GM12891 (cell line): ENCODE measurements around the gene JPH2. TPM values are rescaled to one million over a fixed set of nuclear protein-coding genes. Genes with fewer than 3 reads are reported as not detected.
"Not testable (repeated sequence)": the region's sequence is repeated elsewhere in the genome, so short reads cannot be mapped to it uniquely, and the experiment has no call there.

Source experiments
- DNase-seq: peaks from one replicate; pipeline ENCODE4 v3.0.0; 2011; ENCODE audit warnings: low spot score; ENCODE audit not compliant: insufficient read length
- FAIRE-seq: peaks from 2 replicates; lab custom pipeline; 2011; peaks lifted over from hg19 to GRCh38; lab: Jason Lieb, UNC
- PAX5 ChIP-seq: IDR thresholded peaks from 2 replicates; pipeline ENCODE4 v1.6.1; 2011; ENCODE audit warnings: low read length, moderate library complexity, mild to moderate bottlenecking; ENCODE audit not compliant: insufficient read depth, severe bottlenecking
- POLR2A ChIP-seq: IDR thresholded peaks from 2 replicates; pipeline ENCODE4 v1.6.1; 2011; ENCODE audit warnings: low read depth, low read length, control low read depth
- POLR2AphosphoS5 ChIP-seq: IDR thresholded peaks from 2 replicates; pipeline ENCODE4 v1.6.1; 2011; ENCODE audit warnings: low read depth, low read length, control low read depth
- POU2F2 ChIP-seq: IDR thresholded peaks from 2 replicates; pipeline ENCODE4 v1.6.1; 2011; ENCODE audit warnings: low read depth, mild to moderate bottlenecking, control low read depth, low read length, moderate library complexity
- SPI1 ChIP-seq: IDR thresholded peaks from 2 replicates; pipeline ENCODE4 v1.6.1; 2011; ENCODE audit warnings: low read depth, low read length, control low read depth
- TAF1 ChIP-seq: IDR thresholded peaks from 2 replicates; pipeline ENCODE4 v1.6.1; 2011; ENCODE audit warnings: low read depth, low read length, control low read depth
- polyA plus RNA-seq: library from polyadenylated mRNA; unstranded; fragments of >200 nt; gene quantifications from one replicate; pipeline ENCODE4 v1.2.1, GENCODE V29; 2012; ENCODE audit warnings: low read depth, missing spikeins, inconsistent platforms; ENCODE audit not compliant: missing spikeins

The JPH2 gene
- 0.06 TPM for polyA plus RNA-seq

- no peak for DNase-seq
- FAIRE-seq = no peak
- no peak for TF ChIP-seq POLR2A
- no peak for TF ChIP-seq POLR2AphosphoS5
- no peak for TF ChIP-seq POU2F2
- TF ChIP-seq PAX5 = no peak
- TF ChIP-seq SPI1 = no peak
- no peak for TF ChIP-seq TAF1
Observed at GRCh38 chr20:44187054-44187771, at the start of gene JPH2. Gene JPH2, minus strand, starts transcription at chr20:44187188. Its CDS starts 483 bp downstream, at chr20:44186705.

- TF ChIP-seq SPI1 (no peak), TAF1 (no peak), PAX5 (no peak)
- DNase-seq (no peak), FAIRE-seq (no peak)
Observed at GRCh38 chr20:44235702-44236101, 48.7 kb upstream of the JPH2 start.

- TF ChIP-seq PAX5 (no peak), TAF1 (no peak), SPI1 (no peak), POLR2A (no peak), POLR2AphosphoS5 (no peak), POU2F2 (no peak)
- FAIRE-seq (no peak), DNase-seq (no peak)
Observed at GRCh38 chr20:44234566-44235317, 47.8 kb upstream of the JPH2 start.

GRCh38 chr20:44233436-44234016 is 46.5 kb upstream of the JPH2 start:
- DNase-seq (no peak), FAIRE-seq (no peak)

GRCh38 chr20:44232469-44232856 is 45.5 kb upstream of the JPH2 start:
- not testable (repeated sequence) for DNase-seq, FAIRE-seq

More at GRCh38 chr20:44233436-44234016, 46.5 kb upstream of the JPH2 start:
- no peak for TF ChIP-seq TAF1
- no peak for TF ChIP-seq PAX5
- TF ChIP-seq POLR2AphosphoS5 = no peak
- no peak for TF ChIP-seq SPI1
- no peak for TF ChIP-seq POU2F2
- TF ChIP-seq POLR2A = no peak

- FAIRE-seq = no peak
- DNase-seq = no peak
- TF ChIP-seq SPI1 (no peak), POLR2AphosphoS5 (no peak), TAF1 (no peak), PAX5 (no peak), POLR2A (no peak), POU2F2 (no peak)
Observed at GRCh38 chr20:44231713-44232468, 44.9 kb upstream of the JPH2 start.

- no peak for DNase-seq
- no peak for TF ChIP-seq SPI1
- TF ChIP-seq TAF1 = no peak
- no peak for TF ChIP-seq PAX5
- no peak for TF ChIP-seq POLR2AphosphoS5
- no peak for TF ChIP-seq POLR2A
- no peak for TF ChIP-seq POU2F2
- FAIRE-seq = no peak
Observed at GRCh38 chr20:44231193-44231592, 44.2 kb upstream of the JPH2 start.

GRCh38 chr20:44228465-44229258 is 41.7 kb upstream of the JPH2 start:
- DNase-seq (no peak), FAIRE-seq (no peak)
- TF ChIP-seq PAX5 = no peak
- no peak for TF ChIP-seq SPI1
- TF ChIP-seq POLR2AphosphoS5 = no peak
- no peak for TF ChIP-seq POU2F2
- no peak for TF ChIP-seq POLR2A
- TF ChIP-seq TAF1 = no peak

GRCh38 chr20:44224637-44225036 is 37.6 kb upstream of the JPH2 start:
- TF ChIP-seq TAF1 = no peak
- TF ChIP-seq POU2F2 = no peak
- no peak for TF ChIP-seq SPI1
- TF ChIP-seq POLR2AphosphoS5 = no peak
- no peak for TF ChIP-seq PAX5
- TF ChIP-seq POLR2A = no peak
- FAIRE-seq (no peak), DNase-seq (no peak)
